HG03045 (cell line): Measurements from ENCODE around the gene RXRG.

ENCODE experiments used
- ATAC-seq: cut with Tn5 transposase; IDR thresholded peaks from one replicate; pipeline ENCODE4 v1.9.1; 2021; ENCODE audit warnings: mild to moderate bottlenecking, moderate library complexity; ENCODE audit not compliant: unreplicated experiment

The RXRG gene

GRCh38 chr1:165452336-165453130 is 7.6 kb upstream of the RXRG start:
- ATAC-seq = no peak

GRCh38 chr1:165451691-165452090 is 6.8 kb upstream of the RXRG start:
- ATAC-seq = no peak

- ATAC-seq = no peak
Observed at GRCh38 chr1:165449131-165449530, 4.2 kb upstream of the RXRG start.

GRCh38 chr1:165445388-165445787 is 462 bp upstream of the RXRG start:
- ATAC-seq = no peak

GRCh38 chr1:165443539-165444311 is 1.2 kb downstream of the RXRG start:
- ATAC-seq = no peak

- ATAC-seq = no peak
Observed at GRCh38 chr1:165442653-165443052, 2.3 kb downstream of the RXRG start.

- no peak for ATAC-seq
Observed at GRCh38 chr1:165442053-165442452, 2.9 kb downstream of the RXRG start.

GRCh38 chr1:165441166-165441880 is 3.6 kb downstream of the RXRG start:
- no peak for ATAC-seq

- no peak for ATAC-seq
Observed at GRCh38 chr1:165439330-165439729, 5.6 kb downstream of the RXRG start.

- no peak for ATAC-seq
Observed at GRCh38 chr1:165436994-165437393, 7.9 kb downstream of the RXRG start.

- ATAC-seq = no peak
Observed at GRCh38 chr1:165435801-165436200, 9.1 kb downstream of the RXRG start.

- ATAC-seq = no peak
Observed at GRCh38 chr1:165434281-165434680, 10.6 kb downstream of the RXRG start.

GRCh38 chr1:165431079-165431478 is 13.8 kb downstream of the RXRG start:
- ATAC-seq = no peak

- ATAC-seq = no peak
Observed at GRCh38 chr1:165426745-165427144, 18.2 kb downstream of the RXRG start.

- ATAC-seq = no peak
Observed at GRCh38 chr1:165425621-165426020, 19.3 kb downstream of the RXRG start.

- ATAC-seq = no peak
Observed at GRCh38 chr1:165424454-165425216, 20.3 kb downstream of the RXRG start.

GRCh38 chr1:165423136-165423535 is 21.8 kb downstream of the RXRG start:
- no peak for ATAC-seq

- no peak for ATAC-seq
Observed at GRCh38 chr1:165420655-165421054, 24.3 kb downstream of the RXRG start.

GRCh38 chr1:165419839-165420238 is 25.1 kb downstream of the RXRG start:
- no peak for ATAC-seq

- ATAC-seq = no peak
Observed at GRCh38 chr1:165418195-165418594, 26.7 kb downstream of the RXRG start.

- no peak for ATAC-seq
Observed at GRCh38 chr1:165416876-165417275, 28.1 kb downstream of the RXRG start.
